HCT116 (cell line): ENCODE data around the gene PCK2. TPM values are rescaled to one million over a fixed set of nuclear protein-coding genes. Genes with fewer than 3 reads are reported as not detected.
A peak's percentile ranks its signal among the peaks of the same experiment; 100 is the strongest.

Source experiments
- ATAC-seq: fragments of 200-7000 bp; cut with Tn5 transposase; 2 replicates; pipeline ENCODE4 v1.9.1; 2020; ENCODE audit warnings: mild to moderate bottlenecking, moderate library complexity
- BruUV-seq: library from RNA; stranded (reverse); fragments of 400-500 nt; replicated peaks from 2 replicates; lab custom pipeline; 2021; lab: Mats Ljungman, UMichigan
- CTCF ChIA-PET: fragments of 300-600 bp; sonication (Branson Sonifier 250); formaldehyde crosslinking; loops from one replicate; lab custom pipeline; 2021; ENCODE audit warnings: antibody characterized with exemption; lab: Charles Lee
- POLR2A ChIA-PET: fragments of 300-600, 350-600 bp; sonication (Branson Sonifier 250); formaldehyde crosslinking; loops from one replicate; lab custom pipeline; 2021; ENCODE audit warnings: antibody characterized with exemption; lab: Charles Lee
- RAD21 ChIA-PET, 2 experiments: fragments of 300-600 bp; sonication (Branson Sonifier 250); formaldehyde crosslinking; loops; one replicate each; lab custom pipeline; 2023; ENCODE audit warnings: low total read pairs in 2 of 2; ENCODE audit not compliant: uncharacterized antibody in 2 of 2, unreplicated experiment in 2 of 2, low non-redundant PET in 1 of 2; lab: Charles Lee
- DNase-seq: peaks from one replicate; pipeline ENCODE4 v3.0.0-alpha.2; 2010; ENCODE audit warnings: low read depth, low spot score
- H2AFZ ChIP-seq: fragments of 200-600 bp; shearing (Covaris generic), sonication (generic); 2 replicates; pipeline ENCODE4 v1.6.1; 2017; ENCODE audit warnings: low read depth, mixed run types, mixed read lengths, antibody characterized with exemption, low read length; ENCODE audit not compliant: poor library complexity, severe bottlenecking
- H3K27ac ChIP-seq: 2 replicates; pipeline ENCODE4 v1.5.1; 2012; ENCODE audit warnings: low read depth, low read length
- H3K27me3 ChIP-seq: fragments of 200-600 bp; sonication (generic); 2 replicates; pipeline ENCODE4 v1.6.1; 2016; ENCODE audit warnings: mixed run types, low read length, mixed read lengths; ENCODE audit not compliant: insufficient read depth
- H3K36me3 ChIP-seq, 2 experiments: fragments of 200-500 bp in 1 of 2; fragments of 200-600 bp in 1 of 2; sonication (Bioruptor generic) in 1 of 2; sonication (generic) in 1 of 2; 2 replicates each; pipeline versions ENCODE4 v1.5.1 to v1.6.1; 2014 to 2016; ENCODE audit warnings: low read length in 2 of 2, inconsistent platforms in 1 of 2, mixed read lengths in 1 of 2, mixed run types in 1 of 2; ENCODE audit not compliant: insufficient read depth in 2 of 2, control insufficient read depth in 1 of 2
- H3K4me1 ChIP-seq, 2 experiments: fragments of 200-600 bp in 1 of 2; sonication (generic) in 1 of 2; 2 replicates each; pipeline versions ENCODE4 v1.5.1 to v1.6.1; 2012 to 2017; ENCODE audit warnings: low read length in 2 of 2, inconsistent platforms in 1 of 2, mild to moderate bottlenecking in 1 of 2, mixed read lengths in 1 of 2, mixed run types in 1 of 2, moderate library complexity in 1 of 2; ENCODE audit not compliant: insufficient read depth in 2 of 2, control insufficient read depth in 1 of 2
- H3K4me2 ChIP-seq: fragments of 200-600 bp; sonication (generic); 2 replicates; pipeline ENCODE4 v1.6.1; 2017; ENCODE audit warnings: mixed run types, low read length, mixed read lengths
- H3K4me3 ChIP-seq, 2 experiments: fragments of 200-600 bp in 1 of 2; sonication (generic) in 1 of 2; replicated peaks in 1 of 2; 2 replicates each; pipeline ENCODE4 v1.5.1; 2011 to 2016; ENCODE audit warnings: low read length in 2 of 2, control low read depth in 1 of 2, low read depth in 1 of 2, mild to moderate bottlenecking in 1 of 2, mixed read lengths in 1 of 2, mixed run types in 1 of 2
- H3K79me2 ChIP-seq: fragments of 200-600 bp; sonication (generic); 2 replicates; pipeline ENCODE4 v1.6.1; 2017; ENCODE audit warnings: mild to moderate bottlenecking, mixed run types, low read length, moderate library complexity, mixed read lengths; ENCODE audit not compliant: insufficient read depth
- H3K9ac ChIP-seq: fragments of 200-600 bp; sonication (generic); 2 replicates; pipeline ENCODE4 v1.6.1; 2016; ENCODE audit warnings: low read length, mixed read lengths
- H3K9me2 ChIP-seq: fragments of 200-600 bp; sonication (generic), shearing (Covaris generic); 2 replicates; pipeline ENCODE4 v1.6.1; 2017; ENCODE audit warnings: mixed run types, mild to moderate bottlenecking, moderate library complexity; ENCODE audit not compliant: insufficient read depth
- H3K9me3 ChIP-seq, 2 experiments: fragments of 200-500 bp in 1 of 2; fragments of 200-600 bp in 1 of 2; sonication (Bioruptor generic) in 1 of 2; sonication (generic) in 1 of 2; 2 replicates each; pipeline ENCODE4 v1.6.1; 2014 to 2017; ENCODE audit warnings: low read length in 2 of 2, mixed read lengths in 2 of 2, inconsistent platforms in 1 of 2, low read depth in 1 of 2, mild to moderate bottlenecking in 1 of 2, mixed run types in 1 of 2, moderate library complexity in 1 of 2; ENCODE audit not compliant: control insufficient read depth in 1 of 2, insufficient read depth in 1 of 2
- H4K20me1 ChIP-seq: fragments of 200-600 bp; sonication (generic), shearing (Covaris generic); 2 replicates; pipeline ENCODE4 v1.6.1; 2017; ENCODE audit warnings: mixed run types, mild to moderate bottlenecking, moderate library complexity; ENCODE audit not compliant: insufficient read depth
- CBX3 ChIP-seq: IDR thresholded peaks from 2 replicates; pipeline ENCODE4 v1.6.1; 2012; ENCODE audit warnings: low read depth
- EGR1 ChIP-seq: IDR thresholded peaks from 2 replicates; pipeline ENCODE4 v1.6.1; 2012; ENCODE audit warnings: low read depth
- EZH2 ChIP-seq: fragments of 200-600 bp; sonication (generic); IDR thresholded peaks from 2 replicates; pipeline ENCODE4 v1.6.1; 2017; ENCODE audit warnings: antibody characterized with exemption, mixed run types
- FOSL1 ChIP-seq: IDR thresholded peaks from 2 replicates; pipeline ENCODE4 v1.6.1; 2012; ENCODE audit warnings: low read depth
- JUND ChIP-seq: IDR thresholded peaks from 2 replicates; pipeline ENCODE4 v1.6.1; 2012
- POLR2A ChIP-seq: IDR thresholded peaks from 2 replicates; pipeline ENCODE4 v1.7.0; 2011; ENCODE audit warnings: borderline replicate concordance; ENCODE audit not compliant: insufficient read depth, insufficient read length; ENCODE audit errors: extremely low read depth
- POLR2AphosphoS5 ChIP-seq: IDR thresholded peaks from 2 replicates; pipeline ENCODE4 v1.6.1; 2011; ENCODE audit warnings: mild to moderate bottlenecking, low read depth, low read length, moderate library complexity
- REST ChIP-seq: IDR thresholded peaks from 2 replicates; pipeline ENCODE4 v1.6.1; 2012; ENCODE audit warnings: low read depth
- ZFX ChIP-seq: fragments of 450-650 bp; IDR thresholded peaks from 2 replicates; pipeline ENCODE4 v1.6.1; 2017
- intact Hi-C: fragments of 100-400 bp; cut with micrococcal nuclease; formaldehyde crosslinking; loops from 2 replicates; pipeline ENCODE4 v1.10.0; 2022
- total RNA-seq: library from RNA; stranded (reverse); gene quantifications from one replicate; pipeline ENCODE4 v1.2.1, GENCODE V29; 2021; ENCODE audit not compliant: unreplicated experiment

The PCK2 gene
- total RNA-seq, 1 experiment from 2014 or later, result 94.1 TPM

- ATAC-seq (peak; percentile 92), DNase-seq (peak; percentile 71)
- Histone ChIP-seq H3K4me1 (peaks cover 20 to 38% of the 10 kb centered on the region in 2 experiments), H3K9ac (peak within 1 kb of the TSS; percentile 89), H3K27me3 (no peaks in the 10 kb centered on the region), H3K27ac (peak within 1 kb of the TSS; percentile 96), H3K4me2 (peak within 1 kb of the TSS; percentile 85), H2AFZ (no peak within 1 kb of the TSS), H3K36me3 (peaks cover 16 to 21% of the 10 kb centered on the region in 2 experiments), H3K79me2 (peaks cover 39% of the 10 kb centered on the region), H3K9me2 (no peaks in the 10 kb centered on the region), H3K9me3 (no peaks in the 10 kb centered on the region), H3K4me3 (peak within 1 kb of the TSS; percentile 71 to 94), H4K20me1 (no peaks in the 10 kb centered on the region)
- no TSS peak for BruUV-seq
- TF ChIP-seq POLR2AphosphoS5 (peak; percentile 83), REST (no peak), EGR1 (no peak), JUND (no peak), CBX3 (no peak), FOSL1 (no peak), ZFX (peak; percentile 15; the same call in 1 of the 2 replicates), EZH2 (no peak), POLR2A (peak; percentile 70)
- ChIA-PET CTCF (interaction anchor here (0.9 to 1.4 kb wide), 6 partner anchors 11 to 78 kb away, joined by 3 to 7 read pairs (median 4); partner anchors contain the start of genes DCAF11 and IRF9), RAD21 (interaction anchor here in 1 of 2 experiments (1.2 to 1.5 kb wide), 2 partner anchors 11 to 22 kb away, joined by 4 to 5 read pairs; partner anchors contain the start of genes DCAF11 and NRL), POLR2A (interaction anchor here (0.8 to 3.5 kb wide), 9 partner anchors 9 to 106 kb away, joined by 3 to 32 read pairs (median 4); partner anchors contain the start of genes CHMP4A, DCAF11, IPO4 and NRL)
- intact Hi-C loops, result no loop called here
Measured at GRCh38 chr14:24135834-24136683, 41.9 kb downstream of the PCK2 start, which contains the start of gene PSME1. Gene PSME1, plus strand, starts transcription at chr14:24136194. Its CDS starts 69 bp downstream, at chr14:24136263.
